ENCODE results near the gene RMRP.

- TF ChIP-seq CTCF (IDR thresholded peaks at IDR 0.05): no peak
- TF ChIP-seq POLR2A (IDR thresholded peaks at IDR 0.05): no peak
Measured at GRCh38 chr9:35706951-35707350, 49.1 kb upstream of the RMRP start.

All from heart left ventricle (tissue), 13 donors.